G401 (cell line): ENCODE measurements around the gene AREL1. TPM values are rescaled to one million over a fixed set of nuclear protein-coding genes. Genes with fewer than 3 reads are reported as not detected.

Experiments
- DNase-seq: peaks from one replicate; pipeline ENCODE4 v3.0.0-alpha.2; 2015; ENCODE audit warnings: low spot score
- in situ Hi-C: cut with HindIII; loops from 2 replicates; pipeline ENCODE4 v1.10.0; 2016; ENCODE audit warnings: low sequenced_read_pairs, mixed read lengths
- total RNA-seq: library from RNA; depleted of rRNA; stranded (reverse); fragments of >200 nt; shearing (Covaris generic); gene quantifications from 2 replicates; pipeline ENCODE4 v1.2.3, GENCODE V29; 2014

Gene AREL1
- total RNA-seq, 1 experiment from 2014 or later: 27.9 TPM

DNA sequence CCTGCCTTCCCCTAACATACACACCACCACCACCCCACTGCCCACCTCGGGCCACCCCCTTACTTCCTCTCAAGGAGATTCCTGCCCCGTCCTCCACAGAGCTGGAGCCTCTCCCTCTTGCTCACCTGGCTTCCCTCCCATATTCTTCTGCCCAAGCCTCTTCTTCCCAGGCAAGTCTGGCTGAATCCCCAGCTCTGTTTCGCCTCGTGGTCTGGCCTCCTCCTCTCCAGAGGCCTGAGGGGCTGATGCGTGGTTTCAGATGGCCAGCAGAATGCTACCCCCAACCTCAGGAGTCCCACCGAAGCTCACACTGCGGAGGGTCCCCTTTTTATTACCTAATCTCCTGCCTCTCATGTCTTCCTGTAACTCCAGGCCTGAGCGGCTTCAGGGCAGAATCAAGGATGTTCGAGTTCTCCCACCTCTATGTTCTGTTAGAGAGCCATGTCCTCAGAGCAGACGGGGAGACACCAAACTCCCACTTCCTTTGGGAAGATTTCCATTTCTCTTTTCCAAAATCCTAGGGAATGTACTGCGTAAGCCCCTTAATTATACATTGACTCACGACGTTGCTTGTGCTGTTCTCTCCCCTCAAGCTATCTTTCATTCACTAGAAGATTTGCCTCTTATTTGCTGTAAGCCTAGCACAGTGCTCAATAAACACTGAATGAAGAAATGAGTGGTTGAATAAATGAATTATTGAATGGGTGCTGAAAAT, 67.0 kb downstream of the AREL1 start:
- in situ Hi-C loops: no loop called here
- no peak for DNase-seq

DNA sequence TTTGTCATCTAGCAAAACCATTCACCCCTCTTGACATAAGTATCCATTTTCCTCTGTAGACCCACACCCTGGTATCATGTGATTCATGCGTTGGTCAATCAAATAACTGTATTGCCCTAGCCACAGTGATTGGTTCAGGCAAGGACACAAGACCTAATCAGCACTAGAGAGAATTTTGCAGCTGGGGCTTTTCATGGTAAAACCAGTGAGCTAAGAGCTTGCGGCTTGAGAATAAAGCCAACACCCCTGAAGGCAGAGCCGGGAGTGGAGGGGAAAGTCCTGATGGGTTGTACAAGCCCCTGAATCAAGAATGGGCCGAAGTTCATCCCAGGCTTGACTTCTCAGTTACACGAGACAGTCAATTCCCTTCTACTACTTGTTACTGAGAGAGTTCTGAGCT, 67.6 kb downstream of the AREL1 start:
- no peak for DNase-seq
- in situ Hi-C loops: no loop called here

DNA sequence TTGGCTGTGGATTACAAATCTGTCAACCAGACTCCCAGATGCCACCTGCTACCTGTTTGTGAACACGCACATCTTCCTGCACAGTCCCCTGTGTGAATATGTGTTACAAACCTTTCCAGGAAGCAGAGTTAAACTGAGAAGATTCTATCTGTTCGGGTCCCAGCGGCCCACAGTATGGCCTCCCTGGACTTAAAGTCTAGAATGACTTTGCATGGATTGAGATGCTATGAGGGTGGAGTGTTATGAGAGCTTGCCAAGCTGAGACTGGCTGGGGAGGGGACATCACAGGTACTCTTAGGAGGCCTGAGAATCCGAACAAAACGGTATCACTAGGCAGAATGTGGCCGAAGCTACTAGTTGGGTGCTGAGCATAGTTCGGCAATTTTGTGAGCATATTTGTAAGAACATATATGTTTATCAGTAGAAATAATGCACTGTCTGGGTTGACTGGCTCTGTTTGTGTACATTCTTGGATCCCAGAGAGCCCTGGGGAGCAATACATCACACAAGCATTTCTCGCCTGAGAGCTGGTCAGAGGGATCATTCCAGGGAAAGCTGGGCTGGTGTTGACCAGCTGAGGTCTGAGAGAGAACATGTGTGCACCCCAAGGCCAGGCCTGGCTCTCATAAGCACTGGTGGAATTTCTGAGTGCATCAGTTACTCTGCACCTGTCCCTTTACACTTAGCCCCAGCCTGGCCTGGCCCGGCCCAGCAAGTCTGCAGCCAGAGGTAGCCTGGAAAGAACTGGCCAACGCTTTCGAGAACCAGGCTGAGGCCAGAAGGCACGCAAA, 71.1 kb downstream of the AREL1 start:
- in situ Hi-C loops: no loop called here
- DNase-seq: no peak

DNA sequence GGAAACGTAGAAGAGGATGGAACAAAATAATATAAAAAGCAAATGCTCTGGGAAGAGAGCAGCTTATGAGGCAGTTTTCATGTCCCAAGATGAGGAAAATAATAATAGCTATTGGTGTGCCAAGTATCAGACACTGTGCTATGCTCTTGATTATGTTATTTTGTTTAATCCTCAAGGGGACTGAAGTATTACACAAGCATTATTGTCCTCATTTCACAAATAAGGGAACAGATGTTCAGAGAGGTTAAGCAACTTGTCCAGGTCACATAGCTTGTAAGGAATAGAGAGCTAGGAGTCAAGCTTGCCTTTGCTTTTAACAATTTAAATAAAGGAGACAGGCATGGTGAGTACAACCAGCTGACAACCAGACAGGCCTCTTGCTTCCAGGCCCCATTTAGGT, 73.9 kb downstream of the AREL1 start:
- DNase-seq: no peak
- in situ Hi-C loops: no loop called here

DNA sequence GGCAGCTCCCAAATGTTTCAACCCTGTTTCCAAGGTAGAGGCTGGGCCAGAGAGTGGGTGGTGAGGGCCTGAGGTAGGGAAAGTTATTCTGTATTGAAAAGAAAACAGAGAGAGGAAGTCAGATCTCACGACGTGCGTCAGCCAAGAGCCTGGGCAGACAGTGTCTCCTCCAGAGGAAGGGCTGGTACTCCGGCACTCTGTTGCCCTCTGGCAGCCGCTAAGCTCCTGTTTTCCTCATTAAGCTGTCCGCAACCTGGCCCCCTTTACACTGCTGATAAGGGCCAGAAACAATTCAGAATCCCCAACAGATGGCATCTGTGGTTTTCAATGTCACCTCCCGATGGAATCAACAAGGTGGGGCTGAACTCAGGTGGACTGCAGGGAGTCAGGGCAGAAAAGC, 74.8 kb downstream of the AREL1 start:
- no peak for DNase-seq
- in situ Hi-C loops: no loop called here

DNA sequence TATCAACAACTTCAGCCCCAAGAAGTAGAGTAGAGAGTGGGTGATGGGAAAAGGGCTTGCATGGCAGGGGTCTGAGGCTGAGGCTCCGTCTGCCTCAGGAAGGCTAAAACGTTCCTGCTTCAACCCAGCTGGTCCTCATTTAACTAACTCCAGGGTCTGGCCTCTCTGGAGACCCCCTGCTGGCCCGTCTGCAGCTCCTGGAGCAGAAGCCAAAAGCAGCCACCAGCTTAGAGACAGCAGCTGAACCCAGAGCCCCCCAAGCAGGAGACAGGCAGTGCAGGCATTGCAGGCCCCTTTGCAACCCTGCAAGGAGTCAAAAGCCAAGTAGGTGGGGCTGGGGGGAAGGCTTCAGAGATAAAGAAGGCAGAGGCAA, 75.7 kb downstream of the AREL1 start:
- DNase-seq: no peak
- in situ Hi-C loops: no loop called here

DNA sequence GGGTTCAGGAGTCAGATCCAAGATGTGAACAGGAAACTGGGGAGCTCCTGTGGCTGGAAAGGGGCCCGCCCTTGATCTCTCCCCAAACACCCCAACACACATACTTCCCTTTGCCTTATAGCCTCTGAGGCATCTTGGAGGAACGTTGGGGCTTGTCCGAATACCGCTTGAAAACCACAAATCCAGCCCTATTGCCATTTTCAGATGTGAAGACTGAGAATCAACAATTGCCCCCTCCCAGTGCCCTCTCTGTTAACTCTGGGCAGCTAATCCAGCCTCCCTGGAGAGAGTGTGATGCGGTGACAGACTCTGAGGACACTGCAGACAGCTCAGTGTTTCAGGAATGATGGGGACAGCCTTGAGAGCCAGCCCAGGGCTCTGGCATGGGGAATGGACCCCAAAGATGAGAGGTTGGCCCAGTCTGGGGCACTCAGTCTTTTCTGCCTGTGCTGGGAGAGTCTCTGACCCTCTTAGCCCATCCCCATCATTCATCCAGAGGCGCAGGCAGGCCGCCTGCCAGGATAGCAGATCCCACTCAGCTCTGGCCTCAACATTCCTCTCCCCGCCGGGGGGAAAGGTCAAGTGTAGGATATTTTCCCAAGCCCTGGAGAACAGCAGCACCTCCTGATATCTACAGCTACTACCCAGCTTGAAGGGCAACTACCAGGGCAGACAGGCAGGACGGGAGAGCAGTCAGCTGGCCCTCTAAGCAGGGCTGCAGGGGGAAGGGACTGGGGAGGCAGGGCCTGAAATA, 76.3 kb downstream of the AREL1 start:
- DNase-seq: no peak
- in situ Hi-C loops: no loop called here

DNA sequence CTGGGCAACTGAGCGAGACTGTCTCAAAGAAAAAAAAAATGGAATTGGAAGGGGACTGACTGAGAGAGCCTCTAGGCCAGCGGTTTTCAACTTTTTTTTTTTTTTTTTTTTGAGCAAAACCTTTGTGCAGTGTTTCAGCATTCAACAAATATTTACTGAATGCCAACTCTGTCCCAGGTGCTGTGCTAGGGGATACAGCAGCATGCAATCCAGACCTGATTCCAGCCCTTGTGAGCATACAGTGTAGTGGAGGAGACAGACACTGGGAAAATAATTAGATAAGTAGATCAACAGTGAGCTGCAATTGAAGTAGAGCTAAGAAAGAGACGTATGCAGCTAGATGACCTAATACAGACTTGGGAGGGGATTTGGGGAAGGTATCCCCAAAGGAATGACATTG, 77.0 kb downstream of the AREL1 start:
- in situ Hi-C loops: no loop called here
- DNase-seq: no peak

DNA sequence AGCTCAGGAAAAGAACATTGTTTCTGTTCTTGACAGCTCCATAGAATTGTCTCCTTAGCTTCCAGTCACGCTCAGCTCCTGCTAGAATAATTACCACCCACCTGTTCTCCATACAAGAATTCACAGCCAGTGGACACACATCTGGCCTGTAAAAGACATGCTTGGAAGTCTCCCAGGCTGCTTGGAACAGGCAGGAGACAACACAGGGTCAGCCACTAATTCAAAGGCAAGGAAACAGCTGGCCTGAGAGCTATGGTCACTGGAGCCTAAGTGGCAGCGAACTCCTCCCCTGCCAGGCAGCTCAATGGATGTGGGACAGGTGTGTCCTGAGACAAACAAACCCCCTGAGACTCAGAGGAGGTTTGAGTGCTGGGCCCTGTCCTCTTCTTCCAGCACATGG, 77.9 kb downstream of the AREL1 start:
- in situ Hi-C loops: no loop called here
- no peak for DNase-seq

DNA sequence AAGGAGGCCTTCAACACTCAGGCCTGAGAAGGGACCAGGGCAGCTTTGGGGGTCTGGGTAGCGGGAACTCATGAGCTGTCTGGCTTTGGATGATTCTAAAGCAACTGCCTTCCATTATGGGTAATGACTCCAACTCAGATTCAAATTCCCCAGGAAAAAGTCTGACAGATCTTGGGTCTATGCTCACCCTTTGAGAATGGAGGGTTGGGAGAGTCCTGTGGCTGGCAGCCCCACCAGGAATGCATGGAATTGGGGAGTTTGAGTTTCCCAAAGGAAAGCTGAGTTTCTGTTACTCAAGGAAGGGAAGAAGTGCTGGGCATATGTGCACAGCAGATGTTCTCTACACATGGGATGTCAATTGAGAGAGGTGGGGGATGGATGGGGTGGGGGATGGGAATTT, 78.4 kb downstream of the AREL1 start:
- DNase-seq: no peak

DNA sequence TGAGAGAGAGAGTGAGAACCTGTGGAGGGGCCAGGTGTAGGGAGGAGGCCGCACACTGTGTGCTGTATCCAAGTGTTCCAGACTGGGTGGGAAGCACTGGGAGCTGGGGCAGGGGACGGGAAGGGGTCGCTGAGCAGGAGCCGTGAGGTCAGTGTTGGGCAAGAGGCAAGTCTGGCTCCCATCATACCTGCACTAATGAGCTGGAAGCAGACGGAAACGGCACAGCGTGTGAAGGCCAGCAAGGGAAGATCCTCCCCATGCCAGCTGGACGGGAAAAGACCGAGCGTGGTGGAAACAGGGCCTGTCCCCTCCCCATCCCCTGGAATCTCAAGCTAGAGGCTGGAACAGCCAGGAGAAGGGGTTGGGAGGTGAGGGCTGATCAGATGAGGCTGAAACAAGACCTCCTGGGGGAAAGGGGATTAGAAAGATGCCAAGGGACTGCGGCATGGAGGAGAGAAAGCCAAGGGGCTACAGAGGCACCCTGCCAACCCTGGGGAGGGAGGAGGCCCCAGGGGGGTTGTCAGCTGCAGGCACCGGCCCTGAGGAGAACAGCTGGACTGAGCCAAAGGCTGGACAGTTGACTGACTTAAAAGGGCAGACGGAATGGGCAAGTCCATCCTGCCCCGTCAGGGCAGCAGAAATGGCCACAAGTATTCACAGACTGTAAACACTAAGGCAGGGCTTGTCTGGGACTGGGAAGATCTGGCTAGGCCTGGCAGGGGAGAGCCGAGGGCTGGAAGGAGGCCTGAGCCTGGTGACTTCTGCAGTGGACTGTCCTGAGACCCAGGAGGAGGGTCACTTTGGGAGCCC, 81.8 kb downstream of the AREL1 start:
- DNase-seq: peak; percentile 52
- in situ Hi-C loops: no loop called here

More for the DNA sequence above, 78.4 kb downstream of the AREL1 start:
- in situ Hi-C loops: no loop called here

DNA sequence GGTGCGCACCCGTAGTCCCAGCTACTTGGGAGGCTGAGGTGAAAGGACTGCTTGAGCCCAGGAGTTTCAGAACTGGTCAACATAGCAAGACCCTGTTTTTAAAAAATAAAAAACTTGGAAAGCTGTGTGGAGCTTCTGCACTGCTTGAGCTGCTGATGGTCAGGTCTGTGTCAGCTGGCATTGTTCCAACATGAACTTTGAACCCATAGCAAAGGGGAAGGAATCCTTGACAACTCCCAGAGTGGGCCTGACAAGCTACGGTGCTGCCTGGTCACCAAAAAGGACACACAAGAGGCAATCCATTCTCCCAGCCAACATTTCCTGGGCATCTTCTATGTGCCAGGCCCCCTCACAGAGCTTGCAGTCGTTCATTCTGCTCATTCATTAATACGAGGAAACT, 84.5 kb downstream of the AREL1 start:
- DNase-seq: no peak
- in situ Hi-C loops: no loop called here

DNA sequence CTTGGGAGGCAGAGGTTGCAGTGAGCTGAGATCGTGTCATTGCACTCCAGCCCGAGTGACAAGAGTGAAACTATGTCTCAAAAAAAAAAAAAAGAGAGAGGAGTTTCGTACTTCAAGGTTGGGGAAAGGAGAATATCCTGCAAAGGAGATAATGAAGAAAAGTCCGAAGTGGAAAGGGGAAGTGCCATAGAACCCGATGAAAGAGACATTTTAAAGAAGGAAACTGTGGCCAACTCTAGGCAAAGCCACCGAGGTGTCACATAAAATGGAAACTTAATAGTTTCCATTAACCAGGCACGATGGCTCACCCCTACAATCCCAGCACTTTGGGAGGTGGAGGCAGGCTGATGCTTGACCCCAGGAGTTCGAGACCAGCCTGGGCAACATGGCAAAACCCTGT, 85.8 kb downstream of the AREL1 start:
- no peak for DNase-seq
- in situ Hi-C loops: no loop called here

DNA sequence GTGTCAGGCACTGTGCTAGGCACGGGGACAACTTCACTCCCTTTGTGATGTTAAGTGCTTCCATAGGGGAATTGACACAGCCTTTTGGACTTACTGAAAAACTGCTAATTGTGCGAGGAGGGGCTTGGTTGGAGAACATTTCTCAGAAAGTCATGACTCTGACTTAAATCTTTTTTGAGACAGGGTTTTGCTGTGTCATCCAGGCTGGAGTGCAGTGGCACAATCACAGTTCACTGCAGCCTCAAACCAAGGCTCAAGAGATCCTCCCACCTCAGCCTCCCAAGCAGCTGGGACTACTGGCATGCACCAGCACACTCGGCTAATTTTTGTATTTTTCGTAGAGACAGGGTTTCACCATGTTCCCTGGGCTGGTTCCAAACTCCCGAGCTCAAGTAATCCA, 90.6 kb downstream of the AREL1 start:
- in situ Hi-C loops: no loop called here
- no peak for DNase-seq

DNA sequence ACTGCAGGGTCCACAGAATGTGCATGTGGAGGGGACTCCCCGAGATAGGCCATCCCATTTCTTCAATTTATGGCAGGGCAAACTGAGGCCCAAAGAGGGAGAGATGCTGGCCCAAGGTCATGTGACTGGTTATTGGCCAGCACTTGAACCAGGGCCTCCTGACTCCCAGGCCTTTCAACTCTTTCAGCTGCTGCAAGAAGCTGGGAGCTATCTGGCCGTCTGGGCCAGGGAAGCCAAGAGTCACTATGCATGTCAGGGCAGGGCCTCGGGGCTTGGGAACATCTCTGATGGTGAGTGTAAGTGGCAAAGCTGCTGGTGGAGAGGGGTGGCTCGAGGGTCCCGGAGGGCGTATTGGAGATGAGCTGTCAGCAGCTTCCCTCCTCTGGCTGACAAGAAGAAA, 91.3 kb downstream of the AREL1 start:
- in situ Hi-C loops: no loop called here
- DNase-seq: no peak

DNA sequence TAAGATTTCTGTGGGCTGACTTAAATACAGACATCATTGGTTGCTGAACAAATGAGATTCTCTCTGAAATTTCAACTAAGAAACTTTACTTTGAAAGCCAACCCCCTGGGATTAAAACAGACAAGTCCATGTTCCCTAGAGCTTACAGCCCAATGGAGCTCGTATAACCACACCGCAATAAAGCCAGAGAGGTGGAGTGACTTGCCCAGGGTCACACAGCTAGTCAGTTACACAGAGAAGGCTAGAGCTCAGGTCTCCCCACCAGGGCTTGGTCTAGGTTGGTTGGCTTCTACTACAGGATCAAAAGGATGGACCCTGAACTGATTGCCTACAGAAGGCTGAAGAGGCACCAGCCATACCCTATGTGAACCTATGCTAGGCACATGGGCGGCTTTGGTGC, 92.0 kb downstream of the AREL1 start:
- in situ Hi-C loops: no loop called here
- no peak for DNase-seq

DNA sequence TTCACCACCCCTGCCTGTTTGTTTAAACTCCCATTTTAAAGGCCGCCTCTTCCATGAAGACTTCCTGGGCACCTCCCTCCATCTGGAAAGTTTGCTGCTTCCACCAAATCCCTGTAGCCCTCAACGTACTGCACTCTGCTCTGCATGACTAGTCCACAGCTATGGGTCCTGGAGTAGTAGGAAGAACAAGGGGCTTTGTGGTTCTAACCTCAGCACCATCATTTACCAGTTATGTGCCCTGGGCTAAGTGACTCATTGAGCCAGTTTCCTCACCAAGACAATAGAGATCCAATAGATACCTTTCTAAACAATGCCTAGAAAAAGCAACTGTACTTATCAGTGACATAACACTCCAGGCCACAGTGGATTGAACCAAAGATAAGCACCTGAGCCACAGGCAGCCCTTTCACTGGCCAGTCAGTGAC, 92.4 kb downstream of the AREL1 start:
- no peak for DNase-seq
- in situ Hi-C loops: no loop called here

DNA sequence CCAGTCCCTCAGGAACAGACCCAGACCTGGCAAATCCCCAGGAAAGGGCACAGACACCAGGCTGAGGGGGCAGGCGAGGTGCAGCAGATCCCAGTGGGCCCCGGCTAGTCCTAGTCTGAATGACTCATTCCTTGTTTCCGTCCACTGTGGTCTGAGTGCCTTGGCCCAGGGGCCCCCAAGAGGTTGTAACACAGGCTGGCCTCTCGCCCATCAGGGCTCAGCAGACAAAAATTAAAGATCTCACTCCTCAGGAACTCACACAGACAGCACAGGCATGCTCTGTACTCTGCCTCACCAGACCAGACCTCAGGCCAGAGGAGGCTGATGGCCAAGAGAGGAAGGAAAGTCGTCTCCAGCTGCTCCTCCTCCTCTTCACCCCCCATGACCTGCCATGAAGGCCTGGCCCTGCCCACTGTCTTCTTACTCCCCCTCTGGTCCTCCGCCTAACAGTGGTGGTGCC, 93.2 kb downstream of the AREL1 start:
- in situ Hi-C loops: no loop called here
- DNase-seq: no peak
